Stomach (tissue), 9 donors: ENCODE results near the gene BABAM2. TPM values are rescaled to one million over a fixed set of nuclear protein-coding genes. Genes with fewer than 3 reads are reported as not detected.

Experiments
- DNase-seq, 2 donors: peaks; one replicate each; pipeline versions ENCODE4 v3.0.0 to v3.0.0-alpha.2; 2013 to 2019
- H3K27ac ChIP-seq, 5 donors: fragments of 200-600 bp in 4 of 5; sonication (generic) in 4 of 5; one replicate each; pipeline ENCODE4 v1.5.1; 2013 to 2019; ENCODE audit warnings: mild to moderate bottlenecking in 1 of 5, moderate library complexity in 1 of 5
- H3K27me3 ChIP-seq, 3 donors: fragments of 200-600 bp; sonication (generic); one replicate each; pipeline ENCODE4 v1.5.1; 2017 to 2019; ENCODE audit warnings: mixed run types in 1 of 3
- H3K36me3 ChIP-seq, 4 donors: fragments of 200-600 bp; sonication (generic); 1 replicate in 3 of 4; 2 replicates in 1 of 4; pipeline ENCODE4 v1.5.1; 2016 to 2019
- H3K4me1 ChIP-seq, 4 donors: fragments of 200-600 bp; sonication (generic); one replicate each; pipeline ENCODE4 v1.5.1; 2016 to 2019
- H3K4me3 ChIP-seq, 4 donors: fragments of 200-600 bp; sonication (generic) in 3 of 4; one replicate each; pipeline ENCODE4 v1.5.1; 2016 to 2019; ENCODE audit warnings: mild to moderate bottlenecking in 1 of 4
- H3K9me3 ChIP-seq, 4 donors: fragments of 200-600 bp; sonication (generic); one replicate each; pipeline ENCODE4 v1.5.1; 2016 to 2019
- CTCF ChIP-seq, 7 experiments: fragments of 450-650 bp in 4 of 7; fragments of 200-600 bp in 3 of 7; sonication (generic) in 3 of 7; IDR thresholded peaks; one replicate each; pipeline ENCODE4 v1.5.1; 2016 to 2019; ENCODE audit warnings: antibody characterized with exemption in 7 of 7, control low read depth in 2 of 7, mild to moderate bottlenecking in 1 of 7
- EP300 ChIP-seq: sonication (generic); formaldehyde crosslinking; IDR thresholded peaks from one replicate; pipeline ENCODE4 v1.6.1; 2017; ENCODE audit warnings: antibody characterized with exemption
- POLR2A ChIP-seq, 4 donors: fragments of 450-650 bp; IDR thresholded peaks; one replicate each; pipeline ENCODE4 v1.6.1; 2016; ENCODE audit warnings: antibody characterized with exemption in 4 of 4, control low read depth in 2 of 4, mild to moderate bottlenecking in 1 of 4, moderate library complexity in 1 of 4
- POLR2AphosphoS5 ChIP-seq, 3 donors: sonication (generic); formaldehyde crosslinking; IDR thresholded peaks; one replicate each; pipeline ENCODE4 v1.6.1; 2016; ENCODE audit warnings: antibody characterized with exemption in 3 of 3
- WGBS, 5 donors: extraction: QIAGEN DNeasy Blood & Tissue Kit in 3 of 5; methylation state at CpG; one replicate each; pipeline versions ENCODE4 v1.1.5 to v1.1.7; 2013 to 2018; 5-methylcytosine and 5-hydroxymethylcytosine counted together
- intact Hi-C: fragments of 100-400 bp; cut with DNase I; formaldehyde crosslinking; loops from one replicate; pipeline ENCODE4 v1.15.1; 2023; ENCODE audit warnings: low total_unique reads
- polyA plus RNA-seq, 3 donors: library from polyadenylated mRNA; stranded (reverse); fragments of 200-250 nt; gene quantifications; one replicate each; pipeline ENCODE4 v1.2.3, GENCODE V29; 2013
- total RNA-seq, 5 donors: library from RNA; depleted of rRNA; stranded (reverse); fragments of >200 nt; gene quantifications; one replicate each; pipeline versions ENCODE4 v1.1.0 to v1.2.3, GENCODE V29; 2014 to 2016
- donor health status: healthy with polysubstance abuse.
- donor health status: Bipolar disorder and iron deficiency.
- donor health status: healthy.

BABAM2 gene
- total and polyA plus RNA-seq, 8 donors, result 14.2 to 41.4 (median 22.8) TPM

- DNase-seq, result no peak
- no peak overlapping the region for H3K4me3 ChIP-seq
- intact Hi-C loops, result no loop called here
- no peak for TF ChIP-seq CTCF (IDR thresholded peaks at IDR 0.05)
- no peak for TF ChIP-seq POLR2AphosphoS5 (IDR thresholded peaks at IDR 0.05)
- no peak overlapping the region for H3K27ac ChIP-seq
- no peaks in the 10 kb centered on the region for H3K36me3 ChIP-seq
- H3K27me3 ChIP-seq, result no peaks in the 10 kb centered on the region
- no peaks in the 10 kb centered on the region for H3K4me1 ChIP-seq
- no peaks in the 10 kb centered on the region for H3K9me3 ChIP-seq
- WGBS, 5 donors, result 83 to 97% (median 95%) methylated on average over 4 of the region's 4 CpGs
Observed at GRCh38 chr2:28093308-28093707, 202.8 kb downstream of the BABAM2 start.

- DNase-seq, result no peak
- Histone ChIP-seq H3K27ac (no peak overlapping the region), H3K36me3 (no peaks in the 10 kb centered on the region), H3K9me3 (no peaks in the 10 kb centered on the region), H3K27me3 (no peaks in the 10 kb centered on the region), H3K4me1 (no peaks in the 10 kb centered on the region), H3K4me3 (no peak overlapping the region)
- 61 to 74% (median 69%) methylated on average over 2 of the region's 2 CpGs for WGBS, 5 donors
- TF ChIP-seq POLR2AphosphoS5 (IDR thresholded peaks at IDR 0.05) (no peak), EP300 (no peak), CTCF (IDR thresholded peaks at IDR 0.05) (no peak), POLR2A (IDR thresholded peaks at IDR 0.05) (no peak)
- intact Hi-C loops, result no loop called here
Observed at GRCh38 chr2:28093768-28094167, 203.2 kb downstream of the BABAM2 start.

- no peak for TF ChIP-seq CTCF (IDR thresholded peaks at IDR 0.05)
- no peak for TF ChIP-seq POLR2AphosphoS5 (IDR thresholded peaks at IDR 0.05)
- TF ChIP-seq POLR2A (IDR thresholded peaks at IDR 0.05), result no peak
- TF ChIP-seq EP300, result no peak
- H3K27me3 ChIP-seq, result no peaks in the 10 kb centered on the region
- DNase-seq, result no peak
- no peaks in the 10 kb centered on the region for H3K4me1 ChIP-seq
- intact Hi-C loops, result no loop called here
- 75 to 89% (median 86%) methylated on average over 3 of the region's 3 CpGs for WGBS, 5 donors
- H3K27ac ChIP-seq, result no peak overlapping the region
- no peaks in the 10 kb centered on the region for H3K36me3 ChIP-seq
- no peak overlapping the region for H3K4me3 ChIP-seq
- H3K9me3 ChIP-seq, result no peaks in the 10 kb centered on the region
Observed at GRCh38 chr2:28094739-28095138, 204.2 kb downstream of the BABAM2 start.

- no peaks in the 10 kb centered on the region for H3K9me3 ChIP-seq
- no peak overlapping the region for H3K4me3 ChIP-seq
- intact Hi-C loops, result no loop called here
- TF ChIP-seq CTCF (IDR thresholded peaks at IDR 0.05) (no peak), POLR2A (IDR thresholded peaks at IDR 0.05) (no peak), POLR2AphosphoS5 (IDR thresholded peaks at IDR 0.05) (no peak), EP300 (no peak)
- no peaks in the 10 kb centered on the region for H3K27me3 ChIP-seq
- no peak overlapping the region for H3K27ac ChIP-seq
- 96 to 99% (median 99%) methylated on average over 2 of the region's 2 CpGs for WGBS, 5 donors
- DNase-seq, result no peak
- H3K36me3 ChIP-seq, result no peaks in the 10 kb centered on the region
- H3K4me1 ChIP-seq, result peaks cover 0 to 3% (median 1%) of the 10 kb centered on the region in 4 donors
Observed at GRCh38 chr2:28095622-28096021, 205.1 kb downstream of the BABAM2 start.
